B cell (primary cell): ENCODE results near the gene PRKACA. TPM values are rescaled to one million over a fixed set of nuclear protein-coding genes. Genes with fewer than 3 reads are reported as not detected.

Experiments
- ATAC-seq: fragments of 200-7000 bp; cut with Tn5 transposase; one replicate; pipeline ENCODE4 v1.10.0; 2021; ENCODE audit warnings: low read depth, mild to moderate bottlenecking, moderate number of reproducible peaks, moderate library complexity
- CTCF ChIA-PET: fragments of 350-600 bp; sonication (Branson Sonifier 250); formaldehyde crosslinking; loops from one replicate; lab custom pipeline; 2021; ENCODE audit warnings: antibody characterized with exemption, inconsistent platforms; lab: Charles Lee
- POLR2A ChIA-PET: fragments of 350-600 bp; sonication (Branson Sonifier 250); formaldehyde crosslinking; loops from one replicate; lab custom pipeline; 2021; ENCODE audit warnings: antibody characterized with exemption; lab: Charles Lee
- DNase-seq: peaks from one replicate; pipeline ENCODE4 v3.0.0; 2013
- H2AFZ ChIP-seq: 2 replicates; pipeline ENCODE4 v1.6.1; 2012; ENCODE audit warnings: mild to moderate bottlenecking, low read depth, low read length; ENCODE audit not compliant: insufficient read depth, poor library complexity, severe bottlenecking
- H3K27ac ChIP-seq, 2 donors: 1 replicate in 1 of 2; 2 replicates in 1 of 2; pipeline ENCODE4 v1.5.1; 2012 to 2013; ENCODE audit warnings: low read length in 2 of 2, mild to moderate bottlenecking in 2 of 2, moderate library complexity in 1 of 2
- H3K27me3 ChIP-seq, 4 experiments: fragments of 200-600 bp in 1 of 4; sonication (generic) in 1 of 4; replicated peaks in 1 of 4; 1 replicate in 2 of 4; 2 replicates in 2 of 4; pipeline versions ENCODE4 v1.6.1 to v1.7.0; 2013 to 2016; ENCODE audit warnings: low read length in 3 of 4, mild to moderate bottlenecking in 2 of 4, mixed read lengths in 1 of 4, moderate library complexity in 1 of 4; ENCODE audit not compliant: insufficient read depth in 4 of 4, control insufficient read depth in 3 of 4; ENCODE audit errors: control extremely low read depth in 1 of 4
- H3K36me3 ChIP-seq, 2 experiments: replicated peaks in 1 of 2; 1 replicate in 1 of 2; 2 replicates in 1 of 2; pipeline versions ENCODE4 v1.6.1 to v1.7.1; 2013; ENCODE audit warnings: low read length in 1 of 2; ENCODE audit not compliant: insufficient read depth in 2 of 2, control insufficient read depth in 1 of 2; ENCODE audit errors: control extremely low read depth in 1 of 2, extremely low read depth in 1 of 2
- H3K4me1 ChIP-seq, 2 donors: fragments of 200-600 bp in 1 of 2; sonication (generic) in 1 of 2; 1 replicate in 1 of 2; 2 replicates in 1 of 2; pipeline versions ENCODE4 v1.5.1 to v1.6.1; 2013 to 2017; ENCODE audit warnings: low read length in 2 of 2; ENCODE audit not compliant: control insufficient read depth in 2 of 2, insufficient read depth in 2 of 2
- H3K4me2 ChIP-seq: replicated peaks from 2 replicates; pipeline ENCODE3; 2012; ENCODE audit warnings: mild to moderate bottlenecking, low read depth, low read length; ENCODE audit not compliant: poor library complexity, severe bottlenecking
- H3K4me3 ChIP-seq, 5 experiments: fragments of 200-600 bp in 1 of 5; sonication (generic) in 1 of 5; 1 replicate in 3 of 5; 2 replicates in 2 of 5; pipeline versions ENCODE4 v1.5.1 to v1.7.0; 2011 to 2016; ENCODE audit warnings: low read length in 4 of 5, mild to moderate bottlenecking in 4 of 5, low read depth in 2 of 5, control low read depth in 1 of 5, moderate library complexity in 1 of 5; ENCODE audit not compliant: insufficient read depth in 1 of 5; ENCODE audit errors: control extremely low read depth in 1 of 5, extremely low read depth in 1 of 5
- H3K79me2 ChIP-seq: fragments of 200-600 bp; sonication (generic); one replicate; pipeline ENCODE4 v1.6.0; 2016; ENCODE audit warnings: low read length; ENCODE audit not compliant: control insufficient read depth, insufficient read depth
- H3K9ac ChIP-seq: fragments of 200-600 bp; sonication (generic); 2 replicates; pipeline ENCODE4 v1.6.1; 2017; ENCODE audit warnings: mild to moderate bottlenecking, low read length, moderate library complexity
- H3K9me3 ChIP-seq, 3 donors: one replicate each; pipeline versions ENCODE4 v1.6.1 to v1.7.1; 2013; ENCODE audit warnings: low read length in 2 of 3; ENCODE audit not compliant: control insufficient read depth in 2 of 3, insufficient read depth in 1 of 3; ENCODE audit errors: control extremely low read depth in 1 of 3
- H4K20me1 ChIP-seq: 2 replicates; pipeline ENCODE4 v1.6.0; 2012; ENCODE audit warnings: mild to moderate bottlenecking, low read length; ENCODE audit not compliant: insufficient read depth, control insufficient read depth, poor library complexity, severe bottlenecking
- H3K27ac Mint-ChIP-seq: one replicate; pipeline ENCODE4 v1.8.0; 2021; ENCODE audit warnings: mixed read lengths
- H3K27me3 Mint-ChIP-seq: one replicate; pipeline ENCODE4 v1.8.0; 2021; ENCODE audit warnings: mixed read lengths
- H3K4me1 Mint-ChIP-seq: one replicate; pipeline ENCODE4 v1.8.0; 2021; ENCODE audit warnings: mixed read lengths
- H3K4me3 Mint-ChIP-seq: one replicate; pipeline ENCODE4 v1.8.0; 2021; ENCODE audit warnings: mixed read lengths
- H3K9me3 Mint-ChIP-seq: one replicate; pipeline ENCODE4 v1.8.0; 2022; ENCODE audit warnings: mixed read lengths; ENCODE audit not compliant: insufficient read depth
- CTCF ChIP-seq: fragments of 200-600 bp; IDR thresholded peaks from one replicate; pipeline ENCODE4 v1.8.0; 2022; ENCODE audit warnings: antibody characterized with exemption, mild to moderate bottlenecking
- EZH2 ChIP-seq: IDR thresholded peaks from 2 replicates; pipeline ENCODE4 v1.6.1; 2012; ENCODE audit warnings: borderline replicate concordance, low read depth, mild to moderate bottlenecking, moderate library complexity, low read length; ENCODE audit not compliant: insufficient read depth, poor library complexity, severe bottlenecking
- WGBS: methylation state at CpG from one replicate; pipeline ENCODE4 v1.1.5; 2013; ENCODE audit warnings: missing lambda C conversion rate; ENCODE audit not compliant: insufficient coverage; 5-methylcytosine and 5-hydroxymethylcytosine counted together
- intact Hi-C: fragments of 100-400 bp; cut with micrococcal nuclease; formaldehyde crosslinking; loops from one replicate; pipeline ENCODE4 v1.10.0; 2022
- polyA plus RNA-seq: library from polyadenylated mRNA; depleted of rRNA; stranded (reverse); fragments of >200 nt; gene quantifications from 2 replicates; pipeline ENCODE4 v1.2.3, GENCODE V29; 2012
- total RNA-seq, 2 donors: library from RNA; stranded (reverse); fragments of 120-200 nt in 1 of 2; gene quantifications; 1 replicate in 1 of 2; 2 replicates in 1 of 2; pipeline versions ENCODE4 v1.2.3 to v1.2.4, GENCODE V29; 2013 to 2022

PRKACA gene
- total and polyA plus RNA-seq, 2 donors (not counting 1 experiment from before 2014, with no cell fraction given): 36.8 to 43.0 TPM

DNA sequence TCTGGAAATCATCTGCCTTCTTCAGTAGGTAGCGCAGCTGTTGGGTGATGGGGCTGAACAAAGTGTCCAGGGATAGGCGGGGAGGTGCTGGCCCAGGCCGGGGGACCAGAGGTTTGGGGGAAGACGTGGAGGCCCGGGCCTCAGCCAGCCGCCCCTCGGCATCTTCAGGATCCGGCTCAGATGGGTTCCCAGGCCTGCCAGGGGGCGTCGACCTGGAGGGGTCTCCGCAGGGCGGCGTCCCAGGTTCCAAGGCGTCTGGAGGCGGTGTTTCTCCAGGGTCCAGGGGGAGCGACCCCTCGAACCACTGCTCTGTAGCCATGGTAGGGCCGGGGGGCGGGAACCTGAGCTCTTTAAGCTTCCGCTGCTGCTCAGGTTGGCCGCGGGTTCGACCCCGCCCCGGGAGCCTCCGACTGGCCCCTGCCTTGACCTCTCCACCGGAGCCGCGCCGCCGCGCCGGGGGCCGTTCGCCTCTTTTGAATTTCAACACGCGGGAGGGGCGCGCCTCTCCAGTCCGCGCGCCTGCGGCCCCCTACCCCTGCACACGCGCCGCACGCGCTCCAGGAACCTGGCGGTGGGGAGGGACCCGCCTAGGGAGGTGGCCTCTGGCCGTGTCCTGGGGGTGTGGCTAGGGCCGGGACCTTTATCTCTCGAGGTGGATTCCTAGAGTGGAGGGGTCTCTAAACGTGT is 32.1 kb downstream of the PRKACA start, which contains the start of gene C19orf67:
TSS of gene C19orf67 (minus strand) at position 475 of the 687 bp plus-strand sequence. CDS start at position 319, 156 bp downstream.
- H3K9me3 ChIP-seq: no peaks in the 10 kb centered on the region
- 95% methylated on average over 49 of the region's 54 CpGs for WGBS
- ATAC-seq (no peak), DNase-seq (no peak)
- no peak within 1 kb of the TSS for H3K27ac ChIP-seq
- no peaks in the 10 kb centered on the region for H3K27me3 ChIP-seq
- H3K4me1 ChIP-seq: peaks cover 18 to 20% of the 10 kb centered on the region in 2 donors
- H2AFZ ChIP-seq: no peak within 1 kb of the TSS
- H3K36me3 ChIP-seq: no peaks in the 10 kb centered on the region
- H3K4me1 Mint-ChIP-seq: peaks cover 17% of the 10 kb centered on the region
- H3K27me3 Mint-ChIP-seq: no peaks in the 10 kb centered on the region
- H3K4me3 Mint-ChIP-seq: no peak within 1 kb of the TSS
- H3K9ac ChIP-seq: no peak within 1 kb of the TSS
- no peak within 1 kb of the TSS for H3K4me2 ChIP-seq
- TF ChIP-seq CTCF: no peak
- no peak for TF ChIP-seq EZH2
- H3K79me2 ChIP-seq: peaks cover 4% of the 10 kb centered on the region
- no peaks in the 10 kb centered on the region for H3K9me3 Mint-ChIP-seq
- no peak within 1 kb of the TSS for H3K4me3 ChIP-seq
- no peak within 1 kb of the TSS for H3K27ac Mint-ChIP-seq
- ChIA-PET POLR2A (no interaction called here), CTCF (interaction anchor here (0.6 to 1.2 kb wide), 2 partner anchors 8 to 20 kb away, joined by 3 to 4 read pairs; no protein-coding TSS in a partner anchor)
- intact Hi-C loops: no loop called here
- peaks cover 11% of the 10 kb centered on the region for H4K20me1 ChIP-seq

DNA sequence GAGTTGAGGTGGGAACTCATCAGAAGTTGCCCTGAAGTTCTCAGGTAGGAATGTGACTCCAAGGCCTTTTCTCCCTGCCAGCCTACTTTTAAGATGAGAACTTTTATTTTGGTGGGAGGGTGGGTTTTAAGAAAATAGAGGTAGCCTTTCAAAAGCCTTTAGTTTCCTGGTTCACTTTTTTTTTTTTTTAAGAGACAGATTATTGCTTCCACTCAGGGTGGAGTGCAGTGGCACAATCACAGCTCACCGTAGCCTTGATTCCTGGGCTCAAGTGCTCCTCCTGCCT is 34.9 kb downstream of the PRKACA start:
- no peak for DNase-seq
- TF ChIP-seq EZH2 (no peak), CTCF (no peak)
- POLR2A ChIA-PET: interaction anchor here (0.7 kb wide), 1 partner anchor 335 kb away, joined by 3 read pairs; no protein-coding TSS in a partner anchor
- H3K79me2 ChIP-seq: peaks cover 4% of the 10 kb centered on the region
- Mint-ChIP-seq H3K4me3 (peak overlapping the region; percentile 96), H3K27ac (no peak overlapping the region), H3K4me1 (peaks cover 12% of the 10 kb centered on the region), H3K27me3 (no peaks in the 10 kb centered on the region), H3K9me3 (no peaks in the 10 kb centered on the region)
- CTCF ChIA-PET: interaction anchor here (0.6 to 4.2 kb wide), 7 partner anchors 11 to 926 kb away, joined by 3 to 22 read pairs (median 3); partner anchors contain the start of genes ASF1B and MISP3
- 100% methylated on average over 1 of the region's 1 CpG for WGBS
- ATAC-seq: no peak
- no peak overlapping the region for H3K4me3 ChIP-seq
- H3K9me3 ChIP-seq: no peaks in the 10 kb centered on the region
- H3K27me3 ChIP-seq: no peaks in the 10 kb centered on the region
- H3K27ac ChIP-seq: no peak overlapping the region
- peak overlapping the region; percentile 99 for H3K4me2 ChIP-seq
- H3K4me1 ChIP-seq: peaks cover 14 to 18% of the 10 kb centered on the region in 2 donors
- no peak overlapping the region for H2AFZ ChIP-seq
- intact Hi-C loops: loop anchor here (5.0 kb wide), 1 partner anchor 335 kb away; the partner anchor contains the start of gene DDX39A
- no peak overlapping the region for H3K9ac ChIP-seq
- no peaks in the 10 kb centered on the region for H4K20me1 ChIP-seq
- no peaks in the 10 kb centered on the region for H3K36me3 ChIP-seq
